DND-41 (cell line): Measurements from ENCODE around the gene EPC2.

Experiments used
- EZH2 ChIP-seq: IDR thresholded peaks from 3 replicates; pipeline ENCODE4 v1.6.1; 2012; ENCODE audit warnings: borderline replicate concordance, low read depth, mild to moderate bottlenecking, moderate library complexity, low read length, inconsistent platforms; ENCODE audit not compliant: severe bottlenecking
- TF ChIP-seq, protein P1 (sequence below): IDR thresholded peaks from 2 replicates; pipeline ENCODE4 v1.5.1; 2012; ENCODE audit warnings: borderline replicate concordance, low read length, moderate library complexity, mild to moderate bottlenecking; ENCODE audit not compliant: poor library complexity, severe bottlenecking; ENCODE audit errors: extremely low read depth

DNA sequence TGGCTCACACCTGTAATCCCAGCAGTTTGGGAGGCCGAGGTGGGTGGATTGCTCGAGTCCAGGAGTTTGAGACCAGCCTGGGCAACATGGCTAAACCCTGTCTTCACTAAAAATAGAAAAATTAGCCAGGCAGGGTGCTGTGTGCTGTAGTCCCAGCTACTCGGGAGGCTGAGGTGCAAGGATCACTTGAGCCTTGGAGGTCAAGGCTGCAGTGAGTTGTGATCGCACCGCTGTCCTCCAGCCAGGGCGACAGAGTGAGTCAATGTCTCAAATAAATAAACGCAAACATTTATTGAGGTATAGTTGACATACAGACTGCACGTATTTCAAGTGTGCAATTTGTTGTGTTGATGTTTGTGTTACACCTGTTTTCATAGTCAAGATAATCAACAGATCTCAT lies 19.7 kb downstream of the EPC2 start:
- TF ChIP-seq, protein P1, sequence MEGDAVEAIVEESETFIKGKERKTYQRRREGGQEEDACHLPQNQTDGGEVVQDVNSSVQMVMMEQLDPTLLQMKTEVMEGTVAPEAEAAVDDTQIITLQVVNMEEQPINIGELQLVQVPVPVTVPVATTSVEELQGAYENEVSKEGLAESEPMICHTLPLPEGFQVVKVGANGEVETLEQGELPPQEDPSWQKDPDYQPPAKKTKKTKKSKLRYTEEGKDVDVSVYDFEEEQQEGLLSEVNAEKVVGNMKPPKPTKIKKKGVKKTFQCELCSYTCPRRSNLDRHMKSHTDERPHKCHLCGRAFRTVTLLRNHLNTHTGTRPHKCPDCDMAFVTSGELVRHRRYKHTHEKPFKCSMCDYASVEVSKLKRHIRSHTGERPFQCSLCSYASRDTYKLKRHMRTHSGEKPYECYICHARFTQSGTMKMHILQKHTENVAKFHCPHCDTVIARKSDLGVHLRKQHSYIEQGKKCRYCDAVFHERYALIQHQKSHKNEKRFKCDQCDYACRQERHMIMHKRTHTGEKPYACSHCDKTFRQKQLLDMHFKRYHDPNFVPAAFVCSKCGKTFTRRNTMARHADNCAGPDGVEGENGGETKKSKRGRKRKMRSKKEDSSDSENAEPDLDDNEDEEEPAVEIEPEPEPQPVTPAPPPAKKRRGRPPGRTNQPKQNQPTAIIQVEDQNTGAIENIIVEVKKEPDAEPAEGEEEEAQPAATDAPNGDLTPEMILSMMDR: no peak
- no peak for TF ChIP-seq EZH2
